HUDEP-2 (cell line): ENCODE data around the gene PPFIBP1.
A peak's percentile ranks its signal among the peaks of the same experiment; 100 is the strongest.
"Not testable (repeated sequence)": the region's sequence is repeated elsewhere in the genome, so short reads cannot be mapped to it uniquely, and the experiment has no call there.

Source experiments
- DNase-seq, 76 experiments: peaks; one replicate each; lab custom pipeline; 2025; ENCODE audit not compliant: unreplicated experiment in 76 of 76; lab: John Stamatoyannopoulos, UW

The PPFIBP1 gene

GRCh38 chr12:27585739-27586265 is 61.8 kb downstream of the PPFIBP1 start:
- DNase-seq, result no peak

DNA sequence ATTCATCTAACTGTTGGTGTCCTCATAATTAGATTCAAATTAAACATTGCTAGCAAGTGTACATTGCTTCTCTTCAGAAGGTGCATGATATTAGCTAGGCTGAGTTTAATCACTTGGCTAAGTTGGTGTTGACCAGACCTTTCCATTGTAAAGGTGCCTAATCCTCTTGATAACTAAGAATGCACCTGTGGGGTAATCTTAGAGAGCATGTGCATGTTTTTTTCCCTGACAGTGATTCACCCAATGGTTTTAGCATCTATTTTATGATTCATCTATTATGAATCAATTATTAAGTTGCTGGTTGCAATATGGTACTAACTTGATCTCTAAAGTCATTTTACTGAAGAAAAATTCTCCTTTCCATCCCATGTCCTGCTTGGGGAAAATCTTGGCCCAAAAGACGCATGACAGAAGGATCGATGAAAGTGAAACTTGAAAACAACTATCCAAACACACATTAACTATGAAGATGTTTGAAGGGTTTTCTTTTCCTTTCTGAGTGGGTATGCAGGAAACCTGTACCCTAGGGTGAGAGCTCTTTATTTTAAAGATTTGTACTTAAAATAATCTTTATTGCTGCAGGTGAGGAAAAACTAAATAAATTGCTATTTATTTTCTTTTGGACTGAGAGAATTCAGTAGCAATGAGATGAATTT is 64.2 kb downstream of the PPFIBP1 start:
- not testable (repeated sequence) for DNase-seq

DNA sequence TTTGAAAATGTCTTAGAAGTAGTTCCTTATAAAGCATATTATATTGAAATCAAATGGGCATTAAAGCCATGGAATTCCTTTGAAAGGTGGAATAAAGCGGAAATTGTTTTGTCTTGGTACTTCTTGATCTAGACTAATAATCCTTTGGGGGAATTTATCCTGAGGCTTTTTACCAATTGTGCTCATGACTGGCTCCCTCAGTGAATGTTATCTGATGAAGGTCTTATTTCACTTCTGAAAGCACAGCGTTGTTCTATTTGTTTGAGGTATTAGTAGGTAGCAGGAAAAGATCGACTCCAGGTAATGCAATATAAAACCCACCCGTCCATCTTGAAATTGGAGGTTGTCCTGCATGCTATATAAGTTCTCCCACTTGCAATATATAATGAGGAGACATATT is 64.8 kb downstream of the PPFIBP1 start:
- no peak for DNase-seq

- DNase-seq, result no peak
These were observed 65.4 kb downstream of the PPFIBP1 start for GRCh38 chr12:27589419-27589818.

GRCh38 chr12:27591698-27592097 is 67.7 kb downstream of the PPFIBP1 start:
- not testable (repeated sequence) for DNase-seq

- no peak for DNase-seq
These were observed 68.5 kb downstream of the PPFIBP1 start for GRCh38 chr12:27592548-27592947.

- no peak for DNase-seq
These were observed 69.3 kb downstream of the PPFIBP1 start for GRCh38 chr12:27593266-27593665.

DNA sequence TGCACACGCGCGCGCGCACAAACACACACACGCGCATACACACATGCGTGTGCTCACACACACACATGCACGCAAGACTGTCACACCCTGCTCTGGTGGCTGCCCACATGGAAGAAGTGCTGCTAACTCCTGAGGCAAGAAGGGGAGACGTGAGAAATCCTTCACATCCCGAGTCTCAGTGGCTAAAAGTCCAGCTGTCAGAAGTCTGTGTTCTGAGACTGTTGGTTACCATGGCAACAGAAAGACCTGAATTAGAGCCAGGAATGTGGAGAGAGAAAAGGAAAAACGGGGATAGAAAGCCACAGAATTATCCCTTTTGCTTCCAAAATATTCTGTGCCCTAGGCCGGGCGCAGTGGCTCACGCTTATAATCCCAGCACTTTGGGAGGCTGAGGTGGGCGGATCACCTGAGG is 71.2 kb downstream of the PPFIBP1 start:
- no peak for DNase-seq

GRCh38 chr12:27598866-27599265 is 74.9 kb downstream of the PPFIBP1 start:
- DNase-seq, result not testable (repeated sequence)

- DNase-seq, result not testable (repeated sequence)
These were observed 77.2 kb downstream of the PPFIBP1 start for GRCh38 chr12:27601056-27601828.

- no peak for DNase-seq
These were observed 78.5 kb downstream of the PPFIBP1 start for GRCh38 chr12:27602516-27602915.

- no peak for DNase-seq
These were observed 80.4 kb downstream of the PPFIBP1 start for GRCh38 chr12:27604431-27604830.

GRCh38 chr12:27606986-27607385 is 83.0 kb downstream of the PPFIBP1 start:
- DNase-seq, result no peak

- peak in 1 of 76 experiments; percentile 4 for DNase-seq
These were observed 83.6 kb downstream of the PPFIBP1 start for GRCh38 chr12:27607591-27607990.

DNA sequence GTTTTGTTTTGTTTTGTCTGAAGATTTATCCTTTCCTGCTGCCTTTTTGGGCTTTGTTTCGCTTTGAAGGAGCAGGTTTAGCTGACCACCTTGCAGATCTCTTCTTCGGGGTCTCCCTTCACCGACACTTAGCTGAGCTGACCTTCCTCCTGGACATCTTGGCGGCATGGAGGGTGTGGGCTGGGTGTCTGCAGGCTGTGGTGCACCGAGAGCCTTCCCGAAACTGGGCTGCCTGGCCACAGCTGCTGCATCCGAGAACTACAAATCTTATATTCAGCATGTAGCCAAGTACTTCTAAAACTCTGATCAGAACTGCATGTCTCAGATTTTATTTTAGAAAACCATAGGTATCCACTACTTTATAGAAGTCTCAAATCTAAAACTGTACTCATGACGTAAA is 84.9 kb downstream of the PPFIBP1 start:
- no peak for DNase-seq

GRCh38 chr12:27610374-27610773 is 86.4 kb downstream of the PPFIBP1 start:
- no peak for DNase-seq

GRCh38 chr12:27614386-27614785 is 90.4 kb downstream of the PPFIBP1 start:
- DNase-seq, result no peak

DNA sequence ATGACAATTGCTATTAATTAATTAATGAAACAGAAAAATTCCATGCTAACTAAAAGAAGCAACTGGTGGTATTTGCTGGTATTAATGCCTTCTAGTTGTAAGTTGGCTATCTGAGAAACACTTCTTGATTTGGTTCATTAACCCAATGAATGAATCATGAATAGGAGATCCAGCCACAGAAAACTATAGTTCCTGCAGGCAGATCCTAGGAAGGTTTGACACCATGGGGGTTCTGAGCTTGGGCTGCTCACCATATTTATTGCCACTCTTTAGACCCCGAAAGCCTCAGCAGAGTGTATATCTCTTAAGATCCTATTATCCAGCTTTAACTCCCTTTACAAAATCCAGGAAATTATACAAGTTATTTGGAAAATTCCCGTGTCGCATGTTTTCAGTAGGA is 90.9 kb downstream of the PPFIBP1 start:
- no peak for DNase-seq

GRCh38 chr12:27615331-27615891 is 91.4 kb downstream of the PPFIBP1 start:
- no peak for DNase-seq

- no peak for DNase-seq
These were observed 92.5 kb downstream of the PPFIBP1 start for GRCh38 chr12:27616356-27617142.

DNA sequence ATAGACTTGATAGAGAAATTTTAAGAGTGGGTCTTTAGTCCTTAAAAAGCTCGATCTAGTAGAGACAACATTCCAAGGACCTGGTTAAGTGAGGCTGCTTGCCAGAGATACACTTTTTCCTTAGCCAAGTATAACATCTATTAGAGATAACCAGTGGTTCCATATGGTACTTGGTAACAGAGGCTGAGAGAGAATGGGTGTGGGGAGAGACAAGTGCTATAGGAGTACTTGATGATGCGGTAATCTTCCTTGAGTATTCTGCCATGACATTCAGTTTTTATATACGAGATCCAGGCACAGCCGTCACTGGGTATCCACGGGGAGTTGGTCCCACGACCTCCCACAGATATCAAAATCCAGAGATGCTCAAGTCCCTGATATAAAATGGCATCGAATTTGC is 94.8 kb downstream of the PPFIBP1 start:
- no peak for DNase-seq
